Stomach (tissue), 9 donors: ENCODE results near the gene SHOC2. TPM values are rescaled to one million over a fixed set of nuclear protein-coding genes. Genes with fewer than 3 reads are reported as not detected.

Experiments used
- DNase-seq, 2 donors: peaks; one replicate each; pipeline versions ENCODE4 v3.0.0 to v3.0.0-alpha.2; 2013 to 2019
- H3K27ac ChIP-seq, 5 donors: fragments of 200-600 bp in 4 of 5; sonication (generic) in 4 of 5; one replicate each; pipeline ENCODE4 v1.5.1; 2013 to 2019; ENCODE audit warnings: mild to moderate bottlenecking in 1 of 5, moderate library complexity in 1 of 5
- H3K27me3 ChIP-seq, 3 donors: fragments of 200-600 bp; sonication (generic); one replicate each; pipeline ENCODE4 v1.5.1; 2017 to 2019; ENCODE audit warnings: mixed run types in 1 of 3
- H3K36me3 ChIP-seq, 4 donors: fragments of 200-600 bp; sonication (generic); 1 replicate in 3 of 4; 2 replicates in 1 of 4; pipeline ENCODE4 v1.5.1; 2016 to 2019
- H3K4me1 ChIP-seq, 4 donors: fragments of 200-600 bp; sonication (generic); one replicate each; pipeline ENCODE4 v1.5.1; 2016 to 2019
- H3K4me3 ChIP-seq, 4 donors: fragments of 200-600 bp; sonication (generic) in 3 of 4; one replicate each; pipeline ENCODE4 v1.5.1; 2016 to 2019; ENCODE audit warnings: mild to moderate bottlenecking in 1 of 4
- H3K9me3 ChIP-seq, 4 donors: fragments of 200-600 bp; sonication (generic); one replicate each; pipeline ENCODE4 v1.5.1; 2016 to 2019
- EP300 ChIP-seq: sonication (generic); formaldehyde crosslinking; IDR thresholded peaks from one replicate; pipeline ENCODE4 v1.6.1; 2017; ENCODE audit warnings: antibody characterized with exemption
- POLR2A ChIP-seq, 4 donors: fragments of 450-650 bp; IDR thresholded peaks; one replicate each; pipeline ENCODE4 v1.6.1; 2016; ENCODE audit warnings: antibody characterized with exemption in 4 of 4, control low read depth in 2 of 4, mild to moderate bottlenecking in 1 of 4, moderate library complexity in 1 of 4
- POLR2AphosphoS5 ChIP-seq, 3 donors: sonication (generic); formaldehyde crosslinking; IDR thresholded peaks; one replicate each; pipeline ENCODE4 v1.6.1; 2016; ENCODE audit warnings: antibody characterized with exemption in 3 of 3
- WGBS, 5 donors: extraction: QIAGEN DNeasy Blood & Tissue Kit in 3 of 5; methylation state at CpG; one replicate each; pipeline versions ENCODE4 v1.1.5 to v1.1.7; 2013 to 2018; 5-methylcytosine and 5-hydroxymethylcytosine counted together
- intact Hi-C: fragments of 100-400 bp; cut with DNase I; formaldehyde crosslinking; loops from one replicate; pipeline ENCODE4 v1.15.1; 2023; ENCODE audit warnings: low total_unique reads
- polyA plus RNA-seq, 3 donors: library from polyadenylated mRNA; stranded (reverse); fragments of 200-250 nt; gene quantifications; one replicate each; pipeline ENCODE4 v1.2.3, GENCODE V29; 2013
- total RNA-seq, 5 donors: library from RNA; depleted of rRNA; stranded (reverse); fragments of >200 nt; gene quantifications; one replicate each; pipeline versions ENCODE4 v1.1.0 to v1.2.3, GENCODE V29; 2014 to 2016
- TF ChIP-seq, protein P1 (sequence below), 7 experiments: fragments of 450-650 bp in 4 of 7; fragments of 200-600 bp in 3 of 7; sonication (generic) in 3 of 7; IDR thresholded peaks; one replicate each; pipeline ENCODE4 v1.5.1; 2016 to 2019; ENCODE audit warnings: antibody characterized with exemption in 7 of 7, control low read depth in 2 of 7, mild to moderate bottlenecking in 1 of 7
- donor health status: healthy with polysubstance abuse.
- donor health status: Bipolar disorder and iron deficiency.
- donor health status: healthy.

The SHOC2 gene
- total and polyA plus RNA-seq, 8 donors = 13.2 to 550 (median 37.6) TPM

DNA sequence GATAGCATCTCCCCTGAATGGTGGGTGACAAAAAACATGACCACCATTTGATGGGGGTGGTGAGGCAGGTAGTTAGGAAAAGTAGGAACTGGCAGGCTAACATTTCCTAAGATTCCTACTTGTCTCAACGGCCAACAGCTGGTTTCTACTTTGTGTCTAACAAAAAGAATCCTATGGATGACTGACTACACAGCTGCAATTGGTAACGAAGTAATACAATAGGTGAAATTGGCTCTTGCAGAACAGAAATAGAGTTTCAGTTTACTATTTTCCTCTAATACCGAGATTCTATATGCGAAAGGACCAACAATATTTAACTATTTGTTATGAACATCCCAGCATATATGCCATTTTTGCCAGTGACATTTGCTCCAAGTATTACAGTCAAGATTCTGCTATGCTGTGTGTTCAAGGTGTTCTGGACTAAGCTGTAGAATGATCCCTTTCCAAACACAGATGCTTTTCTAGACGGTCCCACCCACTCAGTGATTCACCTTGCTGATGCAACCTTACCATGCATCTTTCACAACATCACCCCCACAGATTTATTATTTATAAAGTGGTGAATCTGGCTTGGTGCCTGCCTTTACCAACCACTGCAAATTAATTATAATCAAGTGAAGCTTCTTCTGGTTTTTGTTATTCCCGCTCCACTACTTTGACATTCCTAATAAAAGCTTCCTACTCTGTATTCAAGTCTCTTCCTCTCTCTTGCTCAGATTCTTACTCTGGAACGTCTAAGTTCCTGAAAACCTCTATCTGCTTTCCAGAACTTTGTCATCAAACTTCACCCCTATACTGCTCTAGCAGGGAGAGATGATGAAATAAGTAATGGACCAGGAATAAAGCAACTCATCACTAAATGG lies 17.2 kb upstream of the SHOC2 start:
- no peak for TF ChIP-seq POLR2A (IDR thresholded peaks at IDR 0.05)
- TF ChIP-seq POLR2AphosphoS5 (IDR thresholded peaks at IDR 0.05) = peak in 1 of 3 donors; percentile 57
- TF ChIP-seq, protein P1, sequence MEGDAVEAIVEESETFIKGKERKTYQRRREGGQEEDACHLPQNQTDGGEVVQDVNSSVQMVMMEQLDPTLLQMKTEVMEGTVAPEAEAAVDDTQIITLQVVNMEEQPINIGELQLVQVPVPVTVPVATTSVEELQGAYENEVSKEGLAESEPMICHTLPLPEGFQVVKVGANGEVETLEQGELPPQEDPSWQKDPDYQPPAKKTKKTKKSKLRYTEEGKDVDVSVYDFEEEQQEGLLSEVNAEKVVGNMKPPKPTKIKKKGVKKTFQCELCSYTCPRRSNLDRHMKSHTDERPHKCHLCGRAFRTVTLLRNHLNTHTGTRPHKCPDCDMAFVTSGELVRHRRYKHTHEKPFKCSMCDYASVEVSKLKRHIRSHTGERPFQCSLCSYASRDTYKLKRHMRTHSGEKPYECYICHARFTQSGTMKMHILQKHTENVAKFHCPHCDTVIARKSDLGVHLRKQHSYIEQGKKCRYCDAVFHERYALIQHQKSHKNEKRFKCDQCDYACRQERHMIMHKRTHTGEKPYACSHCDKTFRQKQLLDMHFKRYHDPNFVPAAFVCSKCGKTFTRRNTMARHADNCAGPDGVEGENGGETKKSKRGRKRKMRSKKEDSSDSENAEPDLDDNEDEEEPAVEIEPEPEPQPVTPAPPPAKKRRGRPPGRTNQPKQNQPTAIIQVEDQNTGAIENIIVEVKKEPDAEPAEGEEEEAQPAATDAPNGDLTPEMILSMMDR (IDR thresholded peaks at IDR 0.05) = no peak
- no peak for TF ChIP-seq EP300
- H3K27ac ChIP-seq = peak overlapping the region in 2 of 5 donors; percentile 3 to 6
- H3K9me3 ChIP-seq = no peaks in the 10 kb centered on the region
- no peak for DNase-seq
- no peaks in the 10 kb centered on the region for H3K27me3 ChIP-seq
- peaks cover 12 to 64% (median 48%) of the 10 kb centered on the region in 4 donors for H3K36me3 ChIP-seq
- WGBS, 5 donors = 70 to 86% (median 84%) methylated on average over 7 of the region's 7 CpGs
- H3K4me3 ChIP-seq = no peak overlapping the region
- peaks cover 0 to 21% (median 7%) of the 10 kb centered on the region in 4 donors for H3K4me1 ChIP-seq
- intact Hi-C loops = no loop called here

DNA sequence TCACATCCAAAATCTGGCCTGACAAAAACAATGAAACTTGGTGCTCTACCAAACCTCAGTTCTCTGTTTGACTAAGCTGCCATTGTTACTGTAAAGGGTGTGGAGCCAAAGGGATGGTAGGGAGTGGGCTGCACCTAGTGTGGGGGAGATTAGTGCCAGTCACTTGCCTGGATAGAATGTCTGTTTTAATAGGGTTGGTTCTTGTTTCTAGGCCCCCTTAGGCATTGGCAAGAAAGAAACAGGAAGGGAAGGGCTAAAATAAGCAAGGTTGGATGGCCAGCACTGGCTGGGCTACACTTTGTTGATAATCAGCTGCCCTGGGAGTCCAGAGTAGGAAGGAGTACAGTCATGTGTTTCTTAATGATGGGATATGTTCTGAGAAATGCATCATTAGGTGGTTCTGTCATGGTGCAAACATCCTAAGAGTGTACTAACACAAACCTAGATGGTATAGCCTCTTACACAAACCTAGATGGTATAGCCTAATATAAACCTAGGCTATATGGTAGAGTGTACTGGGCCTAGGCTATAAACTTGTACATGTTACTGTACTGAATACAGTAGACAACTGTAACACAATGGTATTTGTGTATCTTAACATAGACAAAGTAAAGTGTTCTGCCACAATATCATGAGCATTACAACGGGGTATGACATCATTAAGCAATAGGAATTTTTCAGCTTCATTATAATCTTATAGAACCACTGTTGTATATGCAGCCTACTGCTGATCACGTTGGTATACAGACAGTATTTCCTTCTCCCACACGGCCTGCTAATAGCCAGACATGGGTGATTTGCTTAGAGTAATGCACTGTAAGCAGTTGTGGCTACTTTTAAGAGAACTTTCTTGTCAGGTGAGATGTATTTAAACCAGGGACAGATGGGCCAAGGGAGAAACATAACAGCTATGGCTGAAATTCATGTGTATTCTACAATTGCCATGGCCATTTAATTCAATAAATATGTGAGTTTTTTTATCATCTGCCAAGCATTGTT lies 15.8 kb upstream of the SHOC2 start:
- Histone ChIP-seq H3K27me3 (no peaks in the 10 kb centered on the region), H3K27ac (peak overlapping the region in 1 of 5 donors; percentile 6), H3K9me3 (no peaks in the 10 kb centered on the region), H3K4me3 (no peak overlapping the region), H3K36me3 (peaks cover 10 to 50% (median 35%) of the 10 kb centered on the region in 4 donors), H3K4me1 (peaks cover 0 to 13% (median 3%) of the 10 kb centered on the region in 4 donors)
- 75 to 85% (median 79%) methylated on average over 3 of the region's 3 CpGs for WGBS, 5 donors
- intact Hi-C loops = no loop called here
- DNase-seq = no peak
- TF ChIP-seq POLR2AphosphoS5 (IDR thresholded peaks at IDR 0.05) = peak in 1 of 3 donors; percentile 37
- TF ChIP-seq POLR2A (IDR thresholded peaks at IDR 0.05) = no peak

DNA sequence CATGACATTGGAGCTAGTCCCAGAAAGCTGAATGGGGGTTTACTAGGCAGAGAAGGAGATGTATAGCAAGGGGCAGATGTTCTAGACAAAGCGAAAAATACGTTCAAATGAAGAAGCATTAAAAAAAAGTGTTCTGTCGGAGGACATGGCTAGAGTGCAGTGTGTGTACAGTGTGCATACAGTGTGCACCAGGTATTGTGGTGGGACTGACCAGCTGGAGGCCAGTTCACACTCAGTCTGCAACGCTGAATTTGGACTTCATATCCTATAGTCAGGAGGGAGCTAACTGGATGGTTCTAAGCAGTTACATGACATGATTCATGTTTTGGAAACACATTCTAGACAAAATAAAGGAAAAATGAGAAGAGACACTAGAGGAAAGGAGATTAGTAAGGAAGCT lies 9.3 kb upstream of the SHOC2 start:
- WGBS, 5 donors = 72 to 78% (median 76%) methylated on average over 4 of the region's 4 CpGs
- no peak overlapping the region for H3K4me3 ChIP-seq
- no peak overlapping the region for H3K27ac ChIP-seq
- no peaks in the 10 kb centered on the region for H3K9me3 ChIP-seq
- TF ChIP-seq, protein P1 (IDR thresholded peaks at IDR 0.05) = no peak
- peaks cover 0 to 11% (median 4%) of the 10 kb centered on the region in 4 donors for H3K4me1 ChIP-seq
- peaks cover 0 to 5% (median 0%) of the 10 kb centered on the region in 4 donors for H3K36me3 ChIP-seq
- no peak for DNase-seq
- intact Hi-C loops = no loop called here
- no peaks in the 10 kb centered on the region for H3K27me3 ChIP-seq

DNA sequence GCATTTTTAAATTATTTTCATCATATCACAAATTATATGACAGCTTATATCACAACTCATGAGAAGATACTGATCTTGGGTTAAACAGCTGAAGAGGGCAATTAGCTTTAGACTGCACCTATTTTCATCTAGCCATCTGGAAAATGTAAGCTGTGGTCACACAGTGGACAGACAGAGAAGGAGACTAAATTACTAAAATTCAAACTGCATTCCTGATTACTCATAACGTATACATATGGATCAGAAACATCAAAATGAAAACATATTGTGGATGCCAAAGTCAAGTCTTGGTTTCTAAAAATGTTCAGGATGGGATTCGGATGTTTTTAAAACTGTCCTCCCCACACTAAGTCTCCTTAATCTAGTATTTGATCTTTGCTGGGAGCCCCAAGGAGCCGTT lies 7.0 kb upstream of the SHOC2 start:
- intact Hi-C loops = no loop called here
- 54 to 71% (median 66%) methylated on average over 3 of the region's 3 CpGs for WGBS, 5 donors
- DNase-seq = no peak

More for the DNA sequence above, 7.0 kb upstream of the SHOC2 start:
- H3K9me3 ChIP-seq = no peaks in the 10 kb centered on the region
- peaks cover 0 to 16% (median 7%) of the 10 kb centered on the region in 4 donors for H3K4me1 ChIP-seq
- TF ChIP-seq, protein P1 (IDR thresholded peaks at IDR 0.05) = no peak
- TF ChIP-seq POLR2AphosphoS5 (IDR thresholded peaks at IDR 0.05) (no peak), EP300 (no peak), POLR2A (IDR thresholded peaks at IDR 0.05) (no peak)
- H3K27me3 ChIP-seq = no peaks in the 10 kb centered on the region
- peaks cover 0 to 5% (median 2%) of the 10 kb centered on the region in 4 donors for H3K36me3 ChIP-seq
- H3K4me3 ChIP-seq = no peak overlapping the region
- no peak overlapping the region for H3K27ac ChIP-seq
